Tibial nerve (tissue), 4 donors: ENCODE data around the gene RALB. TPM values are rescaled to one million over a fixed set of nuclear protein-coding genes. Genes with fewer than 3 reads are reported as not detected.

ENCODE experiments used
- DNase-seq, 2 donors: peaks; one replicate each; pipeline ENCODE4 v3.0.0-alpha.2; 2019; ENCODE audit warnings: low spot score in 2 of 2
- H3K27ac ChIP-seq, 4 donors: fragments of 200-600 bp; sonication (generic) in 3 of 4; one replicate each; pipeline ENCODE4 v1.5.1; 2017 to 2019; ENCODE audit warnings: mild to moderate bottlenecking in 1 of 4
- H3K27me3 ChIP-seq, 2 donors: fragments of 200-600 bp; sonication (generic) in 1 of 2; one replicate each; pipeline versions ENCODE4 v1.5.1 to v1.6.0; 2017 to 2019
- H3K36me3 ChIP-seq, 3 donors: fragments of 200-600 bp; sonication (generic); one replicate each; pipeline ENCODE4 v1.5.1; 2018 to 2019
- H3K4me1 ChIP-seq, 4 donors: fragments of 200-600 bp; sonication (generic) in 3 of 4; one replicate each; pipeline ENCODE4 v1.5.1; 2017 to 2019
- H3K4me3 ChIP-seq, 4 donors: fragments of 200-600 bp; sonication (generic) in 3 of 4; one replicate each; pipeline ENCODE4 v1.5.1; 2017 to 2019; ENCODE audit warnings: mild to moderate bottlenecking in 1 of 4, moderate library complexity in 1 of 4
- H3K9me3 ChIP-seq, 4 donors: fragments of 200-600 bp; sonication (generic) in 3 of 4; one replicate each; pipeline ENCODE4 v1.5.1; 2017 to 2019
- CTCF ChIP-seq, 5 experiments: fragments of 200-600 bp in 3 of 5; fragments of 450-650 bp in 2 of 5; sonication (generic) in 3 of 5; IDR thresholded peaks; one replicate each; pipeline ENCODE4 v1.5.1; 2016 to 2019; ENCODE audit warnings: antibody characterized with exemption in 5 of 5, mild to moderate bottlenecking in 3 of 5, moderate library complexity in 2 of 5
- EP300 ChIP-seq, 2 donors: sonication (generic); formaldehyde crosslinking; IDR thresholded peaks; one replicate each; pipeline ENCODE4 v1.6.1; 2017; ENCODE audit warnings: antibody characterized with exemption in 2 of 2, mild to moderate bottlenecking in 1 of 2
- POLR2A ChIP-seq, 2 donors: fragments of 450-650 bp; IDR thresholded peaks; one replicate each; pipeline ENCODE4 v1.6.1; 2017; ENCODE audit warnings: antibody characterized with exemption in 2 of 2, mild to moderate bottlenecking in 2 of 2, moderate library complexity in 2 of 2
- WGBS, 2 donors: methylation state at CpG; one replicate each; pipeline ENCODE4 v1.1.5; 2018; 5-methylcytosine and 5-hydroxymethylcytosine counted together
- total RNA-seq, 4 donors: library from RNA; depleted of rRNA; stranded (reverse); fragments of >200 nt; gene quantifications; one replicate each; pipeline ENCODE4 v1.1.0, GENCODE V29; 2016

RALB gene
- total RNA-seq, 4 donors from 2014 or later, result 35.1 to 40.4 (median 39.8) TPM

- 71 to 80% methylated on average over 10 of the region's 10 CpGs for WGBS, 2 donors
- H3K9me3 ChIP-seq, result peaks cover 0 to 3% (median 0%) of the 10 kb centered on the region in 4 donors
- H3K4me3 ChIP-seq, result no peak overlapping the region
- peaks cover 0 to under 1% (median 0%) of the 10 kb centered on the region in 3 donors for H3K36me3 ChIP-seq
- H3K27me3 ChIP-seq, result no peaks in the 10 kb centered on the region
- H3K4me1 ChIP-seq, result peaks cover 0 to 26% (median 0%) of the 10 kb centered on the region in 4 donors
- H3K27ac ChIP-seq, result no peak overlapping the region
- no peak for TF ChIP-seq EP300 (IDR thresholded peaks at IDR 0.05)
- DNase-seq, result no peak
These were observed 10.2 kb downstream of the RALB start for GRCh38 chr2:120262761-120263428.

GRCh38 chr2:120265006-120265405 lies 12.4 kb downstream of the RALB start:
- H3K4me3 ChIP-seq, result no peak overlapping the region
- H3K9me3 ChIP-seq, result peaks cover 0 to 3% (median 0%) of the 10 kb centered on the region in 4 donors
- H3K27me3 ChIP-seq, result no peaks in the 10 kb centered on the region
- TF ChIP-seq EP300 (IDR thresholded peaks at IDR 0.05) (no peak), POLR2A (IDR thresholded peaks at IDR 0.05) (no peak), CTCF (IDR thresholded peaks at IDR 0.05) (no peak)
- DNase-seq, result no peak
- 69 to 70% methylated on average over 12 of the region's 12 CpGs for WGBS, 2 donors
- peaks cover 0 to 22% (median 0%) of the 10 kb centered on the region in 4 donors for H3K4me1 ChIP-seq
- H3K27ac ChIP-seq, result no peak overlapping the region
- H3K36me3 ChIP-seq, result peaks cover 0 to 12% (median 0%) of the 10 kb centered on the region in 3 donors

GRCh38 chr2:120267348-120267747 lies 14.7 kb downstream of the RALB start:
- Histone ChIP-seq H3K27ac (no peak overlapping the region), H3K27me3 (no peaks in the 10 kb centered on the region), H3K4me1 (peaks cover 0 to 9% (median 0%) of the 10 kb centered on the region in 4 donors), H3K36me3 (peaks cover 0 to 12% (median 0%) of the 10 kb centered on the region in 3 donors), H3K9me3 (no peaks in the 10 kb centered on the region), H3K4me3 (no peak overlapping the region)
- no peak for DNase-seq
- 84 to 85% methylated on average over 8 of the region's 8 CpGs for WGBS, 2 donors
- TF ChIP-seq EP300 (IDR thresholded peaks at IDR 0.05), result no peak
- TF ChIP-seq POLR2A (IDR thresholded peaks at IDR 0.05), result no peak
- TF ChIP-seq CTCF (IDR thresholded peaks at IDR 0.05), result no peak

GRCh38 chr2:120269076-120269744 lies 16.6 kb downstream of the RALB start:
- Histone ChIP-seq H3K36me3 (peaks cover 0 to 12% (median 0%) of the 10 kb centered on the region in 3 donors), H3K9me3 (no peaks in the 10 kb centered on the region), H3K27ac (no peak overlapping the region), H3K27me3 (no peaks in the 10 kb centered on the region), H3K4me1 (peaks cover 0 to 16% (median 0%) of the 10 kb centered on the region in 4 donors), H3K4me3 (no peak overlapping the region)
- no peak for DNase-seq
- 87 to 91% methylated on average over 11 of the region's 11 CpGs for WGBS, 2 donors
- TF ChIP-seq POLR2A (IDR thresholded peaks at IDR 0.05) (no peak), EP300 (IDR thresholded peaks at IDR 0.05) (no peak), CTCF (IDR thresholded peaks at IDR 0.05) (no peak)

- DNase-seq, result no peak
- no peak overlapping the region for H3K4me3 ChIP-seq
- WGBS, 2 donors, result 74 to 81% methylated on average over 1 of the region's 1 CpG
- H3K36me3 ChIP-seq, result peaks cover 0 to 12% (median 0%) of the 10 kb centered on the region in 3 donors
- H3K9me3 ChIP-seq, result no peaks in the 10 kb centered on the region
- H3K27me3 ChIP-seq, result no peaks in the 10 kb centered on the region
- H3K4me1 ChIP-seq, result peaks cover 0 to 14% (median 0%) of the 10 kb centered on the region in 4 donors
- no peak for TF ChIP-seq EP300 (IDR thresholded peaks at IDR 0.05)
- TF ChIP-seq POLR2A (IDR thresholded peaks at IDR 0.05), result no peak
- no peak for TF ChIP-seq CTCF (IDR thresholded peaks at IDR 0.05)
- H3K27ac ChIP-seq, result no peak overlapping the region
These were observed 17.2 kb downstream of the RALB start for GRCh38 chr2:120269816-120270215.
